Thyroid gland (tissue), 4 donors: ENCODE measurements around the gene ZNF335. TPM values are rescaled to one million over a fixed set of nuclear protein-coding genes. Genes with fewer than 3 reads are reported as not detected.

Source experiments
- DNase-seq, 2 donors: peaks; one replicate each; pipeline ENCODE4 v3.0.0-alpha.2; 2019
- H3K27ac ChIP-seq, 3 donors: fragments of 200-600 bp; sonication (generic); 1 replicate in 2 of 3; 2 replicates in 1 of 3; pipeline ENCODE4 v1.5.1; 2016 to 2019; ENCODE audit warnings: mild to moderate bottlenecking in 1 of 3, moderate library complexity in 1 of 3
- H3K27me3 ChIP-seq: fragments of 200-600 bp; sonication (generic); one replicate; pipeline ENCODE4 v1.5.1; 2019
- H3K36me3 ChIP-seq, 2 donors: fragments of 200-600 bp; sonication (generic); one replicate each; pipeline ENCODE4 v1.5.1; 2016 to 2019
- H3K4me1 ChIP-seq, 2 donors: fragments of 200-600 bp; sonication (generic); one replicate each; pipeline ENCODE4 v1.5.1; 2017 to 2019
- H3K4me3 ChIP-seq, 3 donors: fragments of 200-600 bp; sonication (generic); replicated peaks in 1 of 3; 1 replicate in 2 of 3; 2 replicates in 1 of 3; pipeline ENCODE4 v1.5.1; 2016; ENCODE audit warnings: mild to moderate bottlenecking in 1 of 3
- H3K9me3 ChIP-seq: fragments of 200-600 bp; sonication (generic); one replicate; pipeline ENCODE4 v1.5.1; 2017
- POLR2A ChIP-seq, 2 donors: fragments of 450-650 bp; IDR thresholded peaks; one replicate each; pipeline ENCODE4 v1.6.1; 2017; ENCODE audit warnings: antibody characterized with exemption in 2 of 2, mild to moderate bottlenecking in 2 of 2, moderate library complexity in 1 of 2
- WGBS, 2 donors: methylation state at CpG; one replicate each; pipeline ENCODE4 v1.1.5; 2017; 5-methylcytosine and 5-hydroxymethylcytosine counted together
- intact Hi-C: fragments of 100-400 bp; cut with DNase I; formaldehyde crosslinking; loops from one replicate; pipeline ENCODE4 v1.15.1; 2023
- total RNA-seq, 4 donors: library from RNA; depleted of rRNA; stranded (reverse); fragments of >200 nt; gene quantifications; one replicate each; pipeline ENCODE4 v1.2.3, GENCODE V29; 2016
- TF ChIP-seq, protein P1 (sequence below), 6 experiments: fragments of 200-600 bp in 3 of 6; fragments of 450-650 bp in 3 of 6; sonication (generic) in 3 of 6; IDR thresholded peaks; one replicate each; pipeline ENCODE4 v1.5.1; 2016 to 2019; ENCODE audit warnings: antibody characterized with exemption in 6 of 6, mild to moderate bottlenecking in 2 of 6, inconsistent platforms in 1 of 6, moderate library complexity in 1 of 6

ZNF335 gene
- total RNA-seq, 4 donors from 2014 or later: 18.1 to 31.6 (median 25.6) TPM

DNA sequence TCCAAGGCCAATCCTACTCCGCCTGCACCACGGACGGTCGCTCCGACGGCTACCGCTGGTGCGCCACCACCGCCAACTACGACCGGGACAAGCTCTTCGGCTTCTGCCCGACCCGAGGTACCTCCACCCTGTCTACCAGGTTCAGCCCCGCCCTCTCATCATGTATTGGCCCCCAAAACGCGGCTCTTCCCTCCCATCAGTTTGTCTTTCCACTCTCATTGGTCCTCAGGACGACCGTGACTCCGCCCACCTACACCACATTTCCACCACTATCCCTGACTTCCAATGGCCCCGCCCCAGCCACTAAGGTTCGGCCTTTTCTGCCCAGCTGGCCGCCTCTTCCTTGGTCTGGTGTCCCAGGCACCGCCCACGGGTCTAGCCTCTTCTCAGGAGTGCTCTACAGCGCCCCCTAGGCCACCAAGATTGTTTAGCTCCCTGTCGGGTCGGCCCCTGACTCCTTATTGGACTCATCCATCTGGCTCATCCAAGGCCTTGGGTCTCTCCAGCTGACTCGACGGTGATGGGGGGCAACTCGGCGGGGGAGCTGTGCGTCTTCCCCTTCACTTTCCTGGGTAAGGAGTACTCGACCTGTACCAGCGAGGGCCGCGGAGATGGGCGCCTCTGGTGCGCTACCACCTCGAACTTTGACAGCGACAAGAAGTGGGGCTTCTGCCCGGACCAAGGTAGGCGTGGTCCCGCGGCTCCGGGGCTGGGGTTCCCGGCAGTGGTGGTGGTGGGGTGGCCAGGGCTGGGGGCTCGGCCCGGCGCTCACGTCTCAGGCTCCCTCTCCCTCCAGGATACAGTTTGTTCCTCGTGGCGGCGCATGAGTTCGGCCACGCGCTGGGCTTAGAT is 39.9 kb upstream of the ZNF335 start:
- peaks cover 31% of the 10 kb centered on the region for H3K27me3 ChIP-seq
- intact Hi-C loops: no loop called here

GRCh38 chr20:46010491-46011391 is 38.7 kb upstream of the ZNF335 start:
- H3K4me3 ChIP-seq: no peak overlapping the region
- peaks cover 5 to 12% of the 10 kb centered on the region in 2 donors for H3K4me1 ChIP-seq
- H3K27ac ChIP-seq: no peak overlapping the region
- no peak for TF ChIP-seq POLR2A (IDR thresholded peaks at IDR 0.05)
- TF ChIP-seq, protein P1, sequence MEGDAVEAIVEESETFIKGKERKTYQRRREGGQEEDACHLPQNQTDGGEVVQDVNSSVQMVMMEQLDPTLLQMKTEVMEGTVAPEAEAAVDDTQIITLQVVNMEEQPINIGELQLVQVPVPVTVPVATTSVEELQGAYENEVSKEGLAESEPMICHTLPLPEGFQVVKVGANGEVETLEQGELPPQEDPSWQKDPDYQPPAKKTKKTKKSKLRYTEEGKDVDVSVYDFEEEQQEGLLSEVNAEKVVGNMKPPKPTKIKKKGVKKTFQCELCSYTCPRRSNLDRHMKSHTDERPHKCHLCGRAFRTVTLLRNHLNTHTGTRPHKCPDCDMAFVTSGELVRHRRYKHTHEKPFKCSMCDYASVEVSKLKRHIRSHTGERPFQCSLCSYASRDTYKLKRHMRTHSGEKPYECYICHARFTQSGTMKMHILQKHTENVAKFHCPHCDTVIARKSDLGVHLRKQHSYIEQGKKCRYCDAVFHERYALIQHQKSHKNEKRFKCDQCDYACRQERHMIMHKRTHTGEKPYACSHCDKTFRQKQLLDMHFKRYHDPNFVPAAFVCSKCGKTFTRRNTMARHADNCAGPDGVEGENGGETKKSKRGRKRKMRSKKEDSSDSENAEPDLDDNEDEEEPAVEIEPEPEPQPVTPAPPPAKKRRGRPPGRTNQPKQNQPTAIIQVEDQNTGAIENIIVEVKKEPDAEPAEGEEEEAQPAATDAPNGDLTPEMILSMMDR (IDR thresholded peaks at IDR 0.05): no peak
- H3K9me3 ChIP-seq: no peaks in the 10 kb centered on the region
- H3K36me3 ChIP-seq: no peaks in the 10 kb centered on the region
- intact Hi-C loops: no loop called here
- no peak for DNase-seq
- H3K27me3 ChIP-seq: peaks cover 31% of the 10 kb centered on the region
- WGBS, 2 donors: 11 to 12% methylated on average over 55 to 66 of the region's 74 CpGs

More for the DNA sequence above, 39.9 kb upstream of the ZNF335 start:
- no peaks in the 10 kb centered on the region for H3K9me3 ChIP-seq
- TF ChIP-seq, protein P1 (IDR thresholded peaks at IDR 0.05): no peak
- TF ChIP-seq POLR2A (IDR thresholded peaks at IDR 0.05): no peak
- 16 to 18% methylated on average over 40 to 54 of the region's 57 CpGs for WGBS, 2 donors
- DNase-seq: peak in 1 of 2 donors; percentile 21
- no peak overlapping the region for H3K27ac ChIP-seq
- no peaks in the 10 kb centered on the region for H3K36me3 ChIP-seq
- peaks cover 5 to 12% of the 10 kb centered on the region in 2 donors for H3K4me1 ChIP-seq
- no peak overlapping the region for H3K4me3 ChIP-seq

GRCh38 chr20:46009816-46010215 is 37.8 kb upstream of the ZNF335 start:
- H3K27ac ChIP-seq: no peak overlapping the region

DNA sequence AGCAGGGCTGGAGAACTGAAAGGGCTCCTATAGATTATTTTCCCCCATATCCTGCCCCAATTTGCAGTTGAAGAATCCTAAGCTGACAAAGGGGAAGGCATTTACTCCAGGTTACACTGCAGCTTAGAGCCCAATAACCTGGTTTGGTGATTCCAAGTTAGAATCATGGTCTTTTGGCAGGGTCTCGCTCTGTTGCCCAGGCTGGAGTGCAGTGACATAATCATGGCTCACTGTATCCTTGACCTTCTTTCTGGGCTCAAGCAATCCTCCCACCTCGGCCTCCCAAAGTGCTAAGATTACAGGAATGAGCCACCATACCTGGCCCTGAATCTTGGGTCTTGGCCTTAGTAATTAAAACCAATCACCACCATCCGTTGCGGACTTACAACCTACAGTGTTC is 35.7 kb upstream of the ZNF335 start:
- H3K4me1 ChIP-seq: no peaks in the 10 kb centered on the region
- intact Hi-C loops: no loop called here
- no peak overlapping the region for H3K4me3 ChIP-seq
- peaks cover 20% of the 10 kb centered on the region for H3K27me3 ChIP-seq
- DNase-seq: no peak
- H3K27ac ChIP-seq: no peak overlapping the region
- 74 to 82% methylated on average over 4 of the region's 4 CpGs for WGBS, 2 donors
- H3K36me3 ChIP-seq: no peaks in the 10 kb centered on the region
- TF ChIP-seq, protein P1 (IDR thresholded peaks at IDR 0.05): no peak
- no peak for TF ChIP-seq POLR2A (IDR thresholded peaks at IDR 0.05)
- H3K9me3 ChIP-seq: no peaks in the 10 kb centered on the region

More at GRCh38 chr20:46009816-46010215, 37.8 kb upstream of the ZNF335 start:
- TF ChIP-seq POLR2A (IDR thresholded peaks at IDR 0.05): no peak
- TF ChIP-seq, protein P1 (IDR thresholded peaks at IDR 0.05): no peak
- Histone ChIP-seq H3K36me3 (no peaks in the 10 kb centered on the region), H3K4me3 (no peak overlapping the region), H3K9me3 (no peaks in the 10 kb centered on the region), H3K27me3 (peaks cover 31% of the 10 kb centered on the region), H3K4me1 (peaks cover 5 to 12% of the 10 kb centered on the region in 2 donors)
- intact Hi-C loops: no loop called here
- WGBS, 2 donors: 29 to 40% methylated on average over 8 to 12 of the region's 20 CpGs
- no peak for DNase-seq
